Calu3 (cell line): ENCODE measurements around the gene HOATZ. TPM values are rescaled to one million over a fixed set of nuclear protein-coding genes. Genes with fewer than 3 reads are reported as not detected.

Source experiments
- BruUV-seq: library from RNA; stranded (reverse); fragments of 400-500 nt; replicated peaks from 2 replicates; lab custom pipeline; 2021; lab: Mats Ljungman, UMichigan
- CTCF ChIA-PET: fragments of 300-600 bp; sonication (Branson Sonifier 250); formaldehyde crosslinking; loops from one replicate; lab custom pipeline; 2022; ENCODE audit warnings: antibody characterized with exemption; lab: Charles Lee
- DNase-seq: peaks from one replicate; pipeline ENCODE4 v3.0.0; 2022
- H3K27ac Mint-ChIP-seq: one replicate; pipeline ENCODE4 v1.8.0; 2022; ENCODE audit warnings: mixed read lengths; ENCODE audit not compliant: unreplicated experiment
- H3K27me3 Mint-ChIP-seq: one replicate; pipeline ENCODE4 v1.8.0; 2022; ENCODE audit warnings: mixed read lengths; ENCODE audit not compliant: unreplicated experiment
- H3K36me3 Mint-ChIP-seq: one replicate; pipeline ENCODE4 v1.8.0; 2022; ENCODE audit warnings: mild to moderate bottlenecking, moderate library complexity, mixed read lengths; ENCODE audit not compliant: insufficient read depth, unreplicated experiment
- H3K4me1 Mint-ChIP-seq: one replicate; pipeline ENCODE4 v1.8.0; 2022; ENCODE audit warnings: mild to moderate bottlenecking, low read depth, mixed read lengths; ENCODE audit not compliant: unreplicated experiment
- H3K4me3 Mint-ChIP-seq: one replicate; pipeline ENCODE4 v1.8.0; 2022; ENCODE audit warnings: mild to moderate bottlenecking, low read depth, moderate library complexity, mixed read lengths; ENCODE audit not compliant: unreplicated experiment
- H3K9me3 Mint-ChIP-seq: one replicate; pipeline ENCODE4 v1.8.0; 2022; ENCODE audit warnings: low read depth, mixed read lengths; ENCODE audit not compliant: unreplicated experiment
- intact Hi-C: fragments of 100-400 bp; cut with micrococcal nuclease; formaldehyde crosslinking; loops from one replicate; pipeline ENCODE4 v1.10.0; 2022; ENCODE audit not compliant: unreplicated experiment
- total RNA-seq: library from RNA; stranded (reverse); gene quantifications from 2 replicates; pipeline ENCODE4 v1.2.3, GENCODE V29; 2022
- TF ChIP-seq, protein P1 (sequence below): fragments of 200-600 bp; IDR thresholded peaks from one replicate; pipeline ENCODE4 v1.8.0; 2022; ENCODE audit warnings: antibody characterized with exemption; ENCODE audit not compliant: unreplicated experiment

HOATZ gene
- total RNA-seq, 1 experiment from 2014 or later, result not detected

DNA sequence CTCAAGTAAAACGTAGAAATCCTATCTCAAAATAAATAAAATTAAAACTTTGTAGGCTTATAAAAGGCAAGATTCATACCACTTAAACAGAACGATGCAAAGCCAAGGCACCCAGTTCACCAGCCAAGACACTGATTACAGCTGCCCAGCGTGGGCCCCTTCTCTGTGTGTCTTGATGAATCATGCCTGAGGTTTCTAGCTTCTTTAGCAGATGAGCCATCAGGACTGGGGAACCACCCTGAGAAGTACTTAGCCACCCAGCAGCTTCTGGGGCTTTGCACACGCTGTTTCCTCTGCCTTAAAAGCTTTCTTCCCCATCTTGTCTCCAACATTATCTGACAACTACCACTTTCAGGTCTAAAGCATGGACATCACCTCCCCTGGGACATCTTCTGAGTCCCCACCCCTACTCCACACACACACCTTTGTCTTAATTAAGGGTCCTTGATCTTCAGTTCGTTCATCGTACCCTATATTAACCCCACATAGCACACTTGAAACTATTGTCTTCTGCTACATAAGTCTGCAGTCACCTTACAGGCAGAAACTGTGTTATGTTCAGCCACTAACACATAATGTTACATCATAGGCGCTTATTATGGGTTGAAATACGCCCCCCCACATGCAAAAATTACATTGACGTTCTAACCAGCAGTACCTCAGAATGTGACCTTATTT lies 17.2 kb downstream of the HOATZ start:
- no TSS peak for BruUV-seq
- no peaks in the 10 kb centered on the region for H3K27me3 Mint-ChIP-seq
- H3K4me3 Mint-ChIP-seq, result no peak overlapping the region
- H3K27ac Mint-ChIP-seq, result no peak overlapping the region
- intact Hi-C loops, result no loop called here
- CTCF ChIA-PET, result no interaction called here
- TF ChIP-seq, protein P1, sequence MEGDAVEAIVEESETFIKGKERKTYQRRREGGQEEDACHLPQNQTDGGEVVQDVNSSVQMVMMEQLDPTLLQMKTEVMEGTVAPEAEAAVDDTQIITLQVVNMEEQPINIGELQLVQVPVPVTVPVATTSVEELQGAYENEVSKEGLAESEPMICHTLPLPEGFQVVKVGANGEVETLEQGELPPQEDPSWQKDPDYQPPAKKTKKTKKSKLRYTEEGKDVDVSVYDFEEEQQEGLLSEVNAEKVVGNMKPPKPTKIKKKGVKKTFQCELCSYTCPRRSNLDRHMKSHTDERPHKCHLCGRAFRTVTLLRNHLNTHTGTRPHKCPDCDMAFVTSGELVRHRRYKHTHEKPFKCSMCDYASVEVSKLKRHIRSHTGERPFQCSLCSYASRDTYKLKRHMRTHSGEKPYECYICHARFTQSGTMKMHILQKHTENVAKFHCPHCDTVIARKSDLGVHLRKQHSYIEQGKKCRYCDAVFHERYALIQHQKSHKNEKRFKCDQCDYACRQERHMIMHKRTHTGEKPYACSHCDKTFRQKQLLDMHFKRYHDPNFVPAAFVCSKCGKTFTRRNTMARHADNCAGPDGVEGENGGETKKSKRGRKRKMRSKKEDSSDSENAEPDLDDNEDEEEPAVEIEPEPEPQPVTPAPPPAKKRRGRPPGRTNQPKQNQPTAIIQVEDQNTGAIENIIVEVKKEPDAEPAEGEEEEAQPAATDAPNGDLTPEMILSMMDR, result no peak
- DNase-seq, result no peak
- H3K36me3 Mint-ChIP-seq, result no peaks in the 10 kb centered on the region
- no peaks in the 10 kb centered on the region for H3K9me3 Mint-ChIP-seq
- H3K4me1 Mint-ChIP-seq, result peaks cover 15% of the 10 kb centered on the region

- no peak overlapping the region for H3K27ac Mint-ChIP-seq
- no TSS peak for BruUV-seq
- intact Hi-C loops, result no loop called here
- no peak overlapping the region for H3K4me3 Mint-ChIP-seq
- H3K9me3 Mint-ChIP-seq, result no peaks in the 10 kb centered on the region
- H3K27me3 Mint-ChIP-seq, result no peaks in the 10 kb centered on the region
- DNase-seq, result no peak
- TF ChIP-seq, protein P1, result no peak
- H3K36me3 Mint-ChIP-seq, result no peaks in the 10 kb centered on the region
- CTCF ChIA-PET, result no interaction called here
- peaks cover 15% of the 10 kb centered on the region for H3K4me1 Mint-ChIP-seq
Observed at GRCh38 chr11:111532365-111532709, 17.8 kb downstream of the HOATZ start.

DNA sequence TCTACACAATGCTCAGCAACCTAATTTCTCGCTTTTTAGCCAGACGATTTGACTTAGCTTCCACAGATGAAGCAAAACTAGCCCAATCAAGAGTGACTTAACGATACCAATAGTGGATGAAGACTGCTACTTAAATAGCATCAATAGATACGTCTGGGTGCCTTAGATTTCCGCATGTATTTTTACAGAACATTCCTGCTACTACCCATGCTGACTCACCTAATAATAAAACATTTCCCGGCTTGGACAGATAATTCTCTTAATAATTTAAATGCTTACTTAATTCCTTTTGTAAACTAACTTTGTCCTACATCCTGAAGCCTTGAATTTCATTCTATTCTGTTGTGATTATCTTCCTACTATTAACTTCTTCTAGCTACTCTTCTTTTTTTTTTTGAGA lies 20.7 kb downstream of the HOATZ start:
- Mint-ChIP-seq H3K27me3 (no peaks in the 10 kb centered on the region), H3K4me1 (peaks cover 22% of the 10 kb centered on the region), H3K27ac (no peak overlapping the region), H3K4me3 (no peak overlapping the region), H3K9me3 (no peaks in the 10 kb centered on the region), H3K36me3 (no peaks in the 10 kb centered on the region)
- BruUV-seq, result no TSS peak
- intact Hi-C loops, result no loop called here
- TF ChIP-seq, protein P1, result no peak
- no peak for DNase-seq
- CTCF ChIA-PET, result no interaction called here

- Mint-ChIP-seq H3K27ac (no peak overlapping the region), H3K9me3 (no peaks in the 10 kb centered on the region), H3K27me3 (no peaks in the 10 kb centered on the region), H3K4me1 (peaks cover 7% of the 10 kb centered on the region), H3K4me3 (no peak overlapping the region), H3K36me3 (peaks cover 6% of the 10 kb centered on the region)
- BruUV-seq, result no TSS peak
- no peak for DNase-seq
- CTCF ChIA-PET, result no interaction called here
- intact Hi-C loops, result no loop called here
- TF ChIP-seq, protein P1, result no peak
Observed at GRCh38 chr11:111537336-111537860, 22.8 kb downstream of the HOATZ start.
